ENCODE results near the gene H19.

The H19 gene

GRCh38 chr11:1994121-1994520, 3.5 kb downstream of the H19 start:
- no peak overlapping the region for H3K27ac Mint-ChIP-seq
- H3K4me1 Mint-ChIP-seq (ENCODE audit: low read depth): no peaks in the 10 kb centered on the region
- no peaks in the 10 kb centered on the region for H3K36me3 Mint-ChIP-seq (ENCODE audit: low read depth)
- no peaks in the 10 kb centered on the region for H3K27me3 Mint-ChIP-seq (ENCODE audit: low read depth)
- no peak overlapping the region for H3K4me3 Mint-ChIP-seq
- no peaks in the 10 kb centered on the region for H3K9me3 Mint-ChIP-seq

- Mint-ChIP-seq H3K27me3 (ENCODE audit: low read depth) (no peaks in the 10 kb centered on the region), H3K4me1 (ENCODE audit: low read depth) (no peaks in the 10 kb centered on the region), H3K27ac (no peak overlapping the region), H3K9me3 (no peaks in the 10 kb centered on the region), H3K36me3 (ENCODE audit: low read depth) (no peaks in the 10 kb centered on the region), H3K4me3 (no peak overlapping the region)
These were observed 5.5 kb downstream of the H19 start for GRCh38 chr11:1992111-1992510.

GRCh38 chr11:1990872-1991578, 6.6 kb downstream of the H19 start:
- Mint-ChIP-seq H3K27ac (no peak overlapping the region), H3K36me3 (ENCODE audit: low read depth) (no peaks in the 10 kb centered on the region), H3K4me3 (no peak overlapping the region), H3K4me1 (ENCODE audit: low read depth) (no peaks in the 10 kb centered on the region), H3K27me3 (ENCODE audit: low read depth) (no peaks in the 10 kb centered on the region), H3K9me3 (no peaks in the 10 kb centered on the region)

GRCh38 chr11:1989953-1990352, 7.7 kb downstream of the H19 start:
- no peak overlapping the region for H3K4me3 Mint-ChIP-seq
- H3K4me1 Mint-ChIP-seq (ENCODE audit: low read depth): no peaks in the 10 kb centered on the region
- H3K27ac Mint-ChIP-seq: no peak overlapping the region
- H3K9me3 Mint-ChIP-seq: no peaks in the 10 kb centered on the region
- no peaks in the 10 kb centered on the region for H3K36me3 Mint-ChIP-seq (ENCODE audit: low read depth)
- no peaks in the 10 kb centered on the region for H3K27me3 Mint-ChIP-seq (ENCODE audit: low read depth)

- no peaks in the 10 kb centered on the region for H3K36me3 Mint-ChIP-seq (ENCODE audit: low read depth)
- H3K9me3 Mint-ChIP-seq: no peaks in the 10 kb centered on the region
- no peak overlapping the region for H3K4me3 Mint-ChIP-seq
- no peak overlapping the region for H3K27ac Mint-ChIP-seq
- H3K4me1 Mint-ChIP-seq (ENCODE audit: low read depth): no peaks in the 10 kb centered on the region
- H3K27me3 Mint-ChIP-seq (ENCODE audit: low read depth): no peaks in the 10 kb centered on the region
These were observed 8.8 kb downstream of the H19 start for GRCh38 chr11:1988667-1989317.

GRCh38 chr11:1988174-1988573, 9.5 kb downstream of the H19 start:
- no peak overlapping the region for H3K27ac Mint-ChIP-seq
- H3K27me3 Mint-ChIP-seq (ENCODE audit: low read depth): no peaks in the 10 kb centered on the region
- no peaks in the 10 kb centered on the region for H3K36me3 Mint-ChIP-seq (ENCODE audit: low read depth)
- no peak overlapping the region for H3K4me3 Mint-ChIP-seq
- no peaks in the 10 kb centered on the region for H3K4me1 Mint-ChIP-seq (ENCODE audit: low read depth)
- no peaks in the 10 kb centered on the region for H3K9me3 Mint-ChIP-seq

GRCh38 chr11:1987024-1987423, 10.6 kb downstream of the H19 start:
- Mint-ChIP-seq H3K4me3 (no peak overlapping the region), H3K27me3 (ENCODE audit: low read depth) (no peaks in the 10 kb centered on the region), H3K4me1 (ENCODE audit: low read depth) (no peaks in the 10 kb centered on the region), H3K27ac (no peak overlapping the region), H3K9me3 (no peaks in the 10 kb centered on the region), H3K36me3 (ENCODE audit: low read depth) (no peaks in the 10 kb centered on the region)

- H3K4me1 Mint-ChIP-seq (ENCODE audit: low read depth): no peaks in the 10 kb centered on the region
- H3K27me3 Mint-ChIP-seq (ENCODE audit: low read depth): no peaks in the 10 kb centered on the region
- H3K9me3 Mint-ChIP-seq: no peaks in the 10 kb centered on the region
- no peaks in the 10 kb centered on the region for H3K36me3 Mint-ChIP-seq (ENCODE audit: low read depth)
- H3K27ac Mint-ChIP-seq: no peak overlapping the region
- no peak overlapping the region for H3K4me3 Mint-ChIP-seq
These were observed 14.1 kb downstream of the H19 start for GRCh38 chr11:1983601-1983961.

- H3K36me3 Mint-ChIP-seq (ENCODE audit: low read depth): no peaks in the 10 kb centered on the region
- no peaks in the 10 kb centered on the region for H3K9me3 Mint-ChIP-seq
- no peak overlapping the region for H3K27ac Mint-ChIP-seq
- H3K4me1 Mint-ChIP-seq (ENCODE audit: low read depth): no peaks in the 10 kb centered on the region
- no peaks in the 10 kb centered on the region for H3K27me3 Mint-ChIP-seq (ENCODE audit: low read depth)
- H3K4me3 Mint-ChIP-seq: no peak overlapping the region
These were observed 14.6 kb downstream of the H19 start for GRCh38 chr11:1982873-1983600.

GRCh38 chr11:1979607-1980006, 18.0 kb downstream of the H19 start:
- Mint-ChIP-seq H3K9me3 (no peaks in the 10 kb centered on the region), H3K4me1 (ENCODE audit: low read depth) (no peaks in the 10 kb centered on the region), H3K4me3 (no peak overlapping the region), H3K27ac (no peak overlapping the region), H3K36me3 (ENCODE audit: low read depth) (no peaks in the 10 kb centered on the region), H3K27me3 (ENCODE audit: low read depth) (no peaks in the 10 kb centered on the region)

GRCh38 chr11:1978720-1979473, 18.7 kb downstream of the H19 start:
- H3K36me3 Mint-ChIP-seq (ENCODE audit: low read depth): no peaks in the 10 kb centered on the region
- no peaks in the 10 kb centered on the region for H3K9me3 Mint-ChIP-seq
- no peak overlapping the region for H3K27ac Mint-ChIP-seq
- H3K4me3 Mint-ChIP-seq: no peak overlapping the region
- H3K27me3 Mint-ChIP-seq (ENCODE audit: low read depth): no peaks in the 10 kb centered on the region
- no peaks in the 10 kb centered on the region for H3K4me1 Mint-ChIP-seq (ENCODE audit: low read depth)

GRCh38 chr11:1975185-1975584, 22.5 kb downstream of the H19 start:
- Mint-ChIP-seq H3K36me3 (ENCODE audit: low read depth) (no peaks in the 10 kb centered on the region), H3K27ac (no peak overlapping the region), H3K9me3 (no peaks in the 10 kb centered on the region), H3K4me1 (ENCODE audit: low read depth) (no peaks in the 10 kb centered on the region), H3K27me3 (ENCODE audit: low read depth) (no peaks in the 10 kb centered on the region), H3K4me3 (no peak overlapping the region)

- Mint-ChIP-seq H3K4me1 (ENCODE audit: low read depth) (no peaks in the 10 kb centered on the region), H3K9me3 (no peaks in the 10 kb centered on the region), H3K27me3 (ENCODE audit: low read depth) (no peaks in the 10 kb centered on the region), H3K4me3 (no peak overlapping the region), H3K27ac (no peak overlapping the region), H3K36me3 (ENCODE audit: low read depth) (no peaks in the 10 kb centered on the region)
These were observed 26.7 kb downstream of the H19 start for GRCh38 chr11:1970956-1971355.

GRCh38 chr11:1969776-1970175, 27.9 kb downstream of the H19 start:
- Mint-ChIP-seq H3K27ac (no peak overlapping the region), H3K27me3 (ENCODE audit: low read depth) (no peaks in the 10 kb centered on the region), H3K9me3 (no peaks in the 10 kb centered on the region), H3K36me3 (ENCODE audit: low read depth) (no peaks in the 10 kb centered on the region), H3K4me1 (ENCODE audit: low read depth) (no peaks in the 10 kb centered on the region), H3K4me3 (no peak overlapping the region)
